GM18505 (cell line): ENCODE measurements around the gene FUT8.

Source experiments
- ATAC-seq: cut with Tn5 transposase; IDR thresholded peaks from one replicate; pipeline ENCODE4 v1.9.1; 2021; ENCODE audit not compliant: unreplicated experiment
- POLR2A ChIP-seq: IDR thresholded peaks from 4 replicates; pipeline ENCODE4 v1.6.1; 2011; ENCODE audit warnings: borderline replicate concordance; ENCODE audit not compliant: insufficient read depth, insufficient read length; ENCODE audit errors: extremely low read depth

The FUT8 gene

GRCh38 chr14:65787461-65787860 lies 374.9 kb downstream of the FUT8 start:
- no peak for ATAC-seq
- no peak for TF ChIP-seq POLR2A

- no peak for TF ChIP-seq POLR2A
- no peak for ATAC-seq
These were observed 376.3 kb downstream of the FUT8 start for GRCh38 chr14:65788876-65789275.

DNA sequence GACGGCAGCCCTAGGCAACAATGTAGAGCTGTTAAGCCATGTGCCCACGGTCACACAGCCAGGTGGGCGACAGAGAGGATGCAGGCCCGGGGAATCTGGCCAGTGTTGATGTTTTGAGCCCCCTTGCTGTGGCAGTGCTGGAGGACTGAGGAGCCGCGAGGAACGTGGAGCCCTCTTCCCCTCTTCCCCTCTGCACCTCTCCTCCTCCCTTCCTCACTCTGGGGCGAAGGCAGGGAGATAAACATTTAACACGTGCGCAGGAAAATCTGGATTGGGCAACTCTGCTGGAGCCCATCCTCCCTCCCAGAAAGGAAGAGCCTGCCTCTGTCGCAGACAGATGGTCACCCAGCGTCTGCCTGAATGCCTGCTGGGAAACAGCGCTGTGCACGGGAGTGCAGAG lies 376.8 kb downstream of the FUT8 start:
- no peak for ATAC-seq
- no peak for TF ChIP-seq POLR2A

- TF ChIP-seq POLR2A = no peak
- ATAC-seq = no peak
These were observed 377.8 kb downstream of the FUT8 start for GRCh38 chr14:65790172-65790815.

DNA sequence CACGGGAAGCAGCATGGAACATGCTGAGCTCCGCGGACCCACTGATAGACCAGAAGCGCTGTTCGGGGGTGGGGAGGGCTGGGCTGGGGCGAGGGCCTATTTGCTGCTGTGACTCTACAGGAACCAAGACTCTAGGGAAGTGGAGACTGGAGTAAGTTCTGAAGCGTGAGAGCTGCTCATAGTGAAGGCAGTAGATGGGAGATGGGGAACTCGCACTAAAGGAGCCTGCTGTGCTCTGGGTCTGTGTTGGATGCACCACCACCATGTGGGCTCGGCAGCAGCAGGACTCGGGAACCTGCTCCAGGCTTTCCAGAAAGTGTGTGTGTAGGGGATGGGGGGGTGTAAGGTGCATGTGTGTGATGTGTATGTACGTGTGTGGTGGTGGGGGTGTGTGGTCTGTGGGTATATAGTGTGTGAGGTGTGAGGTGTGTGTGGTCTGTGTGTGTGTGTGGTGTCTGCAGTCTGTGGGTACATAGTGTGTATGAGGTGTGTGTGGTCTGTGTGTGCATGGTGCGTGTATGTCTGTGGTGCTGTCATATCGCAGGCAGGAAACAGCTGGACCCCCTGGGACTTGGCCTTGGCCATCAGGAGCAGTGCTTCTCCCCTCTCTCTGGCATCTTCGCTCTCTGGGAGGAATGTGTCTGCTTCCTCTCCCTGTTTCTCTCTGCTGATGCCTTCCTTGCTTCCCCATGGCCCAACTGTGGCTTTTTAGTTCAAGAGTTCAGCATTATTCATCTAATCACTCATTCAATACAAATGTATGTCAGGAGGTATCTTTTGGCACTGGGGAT lies 378.9 kb downstream of the FUT8 start:
- no peak for ATAC-seq
- TF ChIP-seq POLR2A = no peak

DNA sequence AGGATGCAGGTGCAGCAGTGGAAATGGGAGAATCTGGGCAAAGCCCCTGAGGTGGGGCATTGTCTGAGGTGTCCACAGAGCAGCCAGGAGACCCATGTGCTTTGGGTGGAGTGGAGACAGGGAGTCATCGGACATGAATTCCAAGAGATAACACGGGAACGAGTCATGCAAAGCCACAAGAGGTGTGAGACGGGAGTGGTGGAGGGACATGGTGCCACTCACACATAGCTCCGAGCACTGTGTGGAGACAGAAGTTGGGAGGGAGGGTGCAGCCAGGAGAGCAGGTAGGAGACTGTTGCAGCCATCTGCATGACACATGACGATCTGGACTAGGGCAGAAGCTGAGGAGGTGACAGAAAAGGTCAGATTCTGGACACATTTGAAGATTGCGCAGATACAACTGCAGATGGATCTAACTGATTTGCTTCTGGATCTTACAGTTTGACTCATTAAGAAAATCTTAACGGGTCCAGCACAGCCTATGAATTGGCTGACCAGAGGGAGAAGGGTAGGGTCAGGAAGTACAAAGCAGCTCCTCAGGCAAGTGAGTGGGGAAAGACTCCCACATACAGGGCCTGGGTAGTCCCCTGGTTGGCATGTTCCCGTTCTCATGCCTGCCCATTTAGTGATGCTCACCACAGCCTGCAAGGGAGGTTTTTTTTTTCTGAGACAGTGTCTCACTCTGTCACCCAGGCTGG lies 379.8 kb downstream of the FUT8 start:
- no peak for TF ChIP-seq POLR2A

More for the DNA sequence above, 379.8 kb downstream of the FUT8 start:
- no peak for ATAC-seq
